ENCODE measurements around the gene MRPL45.

Gene MRPL45

GRCh38 chr17:38324772-38325171 lies 27.8 kb downstream of the MRPL45 start:
- no peak for DNase-seq (ENCODE audit: low read depth in 2 of 2, low spot score in 1 of 2)

- DNase-seq (ENCODE audit: low read depth in 2 of 2, low spot score in 1 of 2), result no peak
Measured at GRCh38 chr17:38325221-38325851, 28.4 kb downstream of the MRPL45 start.

GRCh38 chr17:38326996-38327792 lies 30.2 kb downstream of the MRPL45 start:
- no peak for DNase-seq (ENCODE audit: low read depth in 2 of 2, low spot score in 1 of 2)

DNA sequence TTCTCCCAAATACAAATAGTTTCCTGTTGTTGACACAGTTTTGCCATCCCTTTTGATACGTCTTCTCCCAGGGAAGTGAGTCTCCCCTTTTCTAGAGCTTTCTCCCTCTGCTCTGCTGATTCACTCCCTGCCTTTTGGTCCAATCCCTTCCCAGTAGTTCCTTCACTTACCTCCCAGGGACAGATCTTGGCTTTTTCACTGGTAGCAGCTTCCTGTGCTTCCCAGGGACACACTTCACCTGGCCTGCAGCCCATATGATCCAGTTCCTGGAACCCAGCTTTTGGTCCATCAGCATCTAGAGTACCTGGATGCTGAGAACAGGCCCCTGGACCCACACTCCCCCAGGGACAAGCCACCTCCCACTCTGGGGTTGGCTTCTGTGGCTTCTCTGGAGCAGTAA lies 31.0 kb downstream of the MRPL45 start:
- no peak for DNase-seq (ENCODE audit: low read depth in 2 of 2, low spot score in 1 of 2)

GRCh38 chr17:38328620-38329019 lies 31.7 kb downstream of the MRPL45 start:
- DNase-seq (ENCODE audit: low read depth in 2 of 2, low spot score in 1 of 2), result no peak

GRCh38 chr17:38329284-38329683 lies 32.3 kb downstream of the MRPL45 start:
- DNase-seq (ENCODE audit: low read depth in 2 of 2, low spot score in 1 of 2), result no peak

DNA sequence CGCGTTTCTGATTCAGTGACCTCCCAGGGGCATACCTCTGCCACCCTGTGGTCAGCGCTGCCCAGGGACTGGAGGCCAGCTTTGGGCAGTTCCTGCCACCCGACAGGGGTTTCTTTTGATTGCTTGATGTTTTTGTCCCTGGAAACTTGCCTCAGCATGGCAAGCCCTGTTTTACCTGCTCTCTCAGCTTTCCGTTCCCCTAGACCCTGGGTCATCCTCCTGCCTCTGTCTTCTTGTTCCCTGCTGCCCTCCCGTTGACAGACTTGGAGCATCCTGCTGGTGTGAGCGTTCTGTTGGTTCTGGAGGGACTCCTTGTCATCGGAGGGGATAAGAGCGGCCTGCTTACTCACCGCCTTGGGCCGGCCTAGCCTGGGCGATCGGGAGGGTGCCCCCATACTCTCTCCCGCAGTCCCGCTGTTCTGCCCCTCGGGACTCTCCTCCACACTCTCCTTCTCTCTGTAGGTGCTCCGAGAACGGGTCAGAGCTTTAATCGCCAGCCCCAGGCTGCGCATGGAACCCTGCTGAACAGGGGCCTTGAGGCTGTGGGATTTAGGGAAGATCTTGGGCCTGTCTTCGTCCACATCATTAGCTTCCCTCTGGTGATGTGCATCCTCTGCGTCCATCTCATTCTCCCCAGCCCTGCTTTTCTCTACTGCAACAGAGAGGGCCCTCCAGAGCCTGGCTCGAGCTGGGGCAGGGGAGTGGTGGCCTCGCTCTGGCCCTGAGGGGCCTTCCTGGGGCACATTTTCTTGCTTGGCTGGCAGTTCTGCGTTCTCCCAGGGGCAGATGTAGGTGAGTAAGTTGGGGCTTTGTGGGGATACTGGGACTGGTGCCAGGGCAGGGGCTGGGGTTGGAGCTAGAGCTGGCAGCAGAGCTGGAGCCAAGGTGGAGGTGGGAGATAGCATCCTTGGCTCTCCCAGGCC lies 33.1 kb downstream of the MRPL45 start:
- no peak for DNase-seq (ENCODE audit: low read depth in 2 of 2, low spot score in 1 of 2)

DNA sequence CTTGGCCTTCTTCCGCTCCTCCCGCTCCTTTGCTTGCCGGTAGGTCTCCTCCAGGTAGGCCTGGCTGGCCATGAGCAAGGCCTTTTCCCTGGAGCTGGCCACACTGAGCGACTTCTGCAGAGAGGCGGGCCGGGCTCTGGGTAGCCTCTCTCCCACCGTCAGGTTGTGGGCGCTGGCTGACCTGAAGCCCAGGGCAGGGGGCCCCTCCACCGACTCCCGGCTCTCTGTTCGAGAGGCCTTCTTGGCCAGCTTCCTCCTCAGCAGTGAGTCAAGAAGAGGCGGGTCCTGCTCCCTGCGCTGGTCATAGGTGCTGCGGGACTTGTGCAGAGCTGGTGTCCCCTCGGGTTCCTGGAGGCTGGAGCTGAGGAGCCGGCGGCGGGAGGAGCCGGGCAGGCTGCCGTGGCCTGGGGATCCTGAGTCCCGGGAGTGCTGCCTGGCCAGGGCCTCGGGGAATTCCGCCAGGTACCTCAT lies 34.0 kb downstream of the MRPL45 start:
- no peak for DNase-seq (ENCODE audit: low read depth in 2 of 2, low spot score in 1 of 2)

DNA sequence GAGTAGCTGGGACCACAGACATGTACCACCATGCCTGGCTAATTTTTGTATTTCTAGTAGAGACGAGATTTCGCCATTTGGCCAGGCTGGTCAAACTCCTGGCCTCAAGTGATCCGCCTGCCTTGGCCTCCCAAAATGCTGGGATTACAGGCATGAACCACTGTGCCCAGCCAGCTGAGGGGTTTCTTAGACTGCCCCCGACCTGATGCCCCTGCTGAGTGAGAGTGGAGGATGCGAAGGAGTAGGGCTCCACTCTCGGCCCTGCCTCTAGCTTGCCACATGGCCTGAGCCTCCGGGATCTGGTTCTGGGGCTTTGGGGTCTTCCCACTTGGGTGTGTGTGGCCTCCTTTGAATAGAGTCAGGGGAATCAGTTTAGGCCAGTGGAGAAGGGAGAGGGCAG lies 35.8 kb downstream of the MRPL45 start:
- DNase-seq (ENCODE audit: low read depth in 2 of 2, low spot score in 1 of 2), result no peak

- DNase-seq (ENCODE audit: low read depth in 2 of 2, low spot score in 1 of 2), result no peak
Measured at GRCh38 chr17:38333635-38334295, 36.8 kb downstream of the MRPL45 start.

- no peak for DNase-seq (ENCODE audit: low read depth in 2 of 2, low spot score in 1 of 2)
Measured at GRCh38 chr17:38334480-38335364, 37.8 kb downstream of the MRPL45 start.

DNA sequence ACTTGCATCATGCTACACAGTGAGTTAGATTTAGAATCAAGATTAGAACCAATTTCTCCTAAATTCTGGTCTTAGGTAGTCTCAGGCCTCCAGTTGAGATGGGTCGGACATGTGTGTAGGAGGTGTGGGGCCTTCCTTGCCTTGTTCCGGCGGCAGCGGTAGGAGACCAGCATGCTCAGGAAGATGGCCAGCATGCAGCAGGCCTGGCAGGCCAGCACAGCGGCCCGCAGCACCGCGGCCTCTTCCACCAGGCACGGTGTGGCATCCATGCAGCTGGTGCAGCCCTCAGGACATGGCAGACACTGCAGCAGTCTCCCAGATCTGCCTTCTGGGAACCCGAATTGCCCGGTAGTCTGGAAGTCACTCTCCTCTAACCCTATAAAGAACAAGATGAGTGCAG lies 39.9 kb downstream of the MRPL45 start:
- DNase-seq (ENCODE audit: low read depth in 2 of 2, low spot score in 1 of 2), result no peak

DNA sequence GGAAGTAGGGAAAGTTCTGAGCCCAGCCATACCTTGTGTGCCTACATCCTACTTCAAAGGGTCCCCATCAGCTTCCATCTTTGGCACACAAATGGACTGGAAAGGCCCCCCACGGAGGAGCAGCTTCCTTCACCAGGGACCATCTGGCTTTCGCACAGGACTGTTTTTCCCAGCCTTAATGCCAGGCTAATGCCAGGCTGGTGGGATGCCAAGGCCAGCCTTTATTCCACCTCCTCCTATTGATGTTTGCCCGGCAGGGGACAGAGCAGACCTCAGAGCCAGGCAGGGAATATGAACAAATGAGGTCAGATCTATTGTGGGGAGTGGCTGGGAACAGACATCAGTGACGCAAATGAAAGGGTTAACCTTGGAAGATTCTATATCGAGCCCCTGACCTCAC lies 41.1 kb downstream of the MRPL45 start:
- no peak for DNase-seq (ENCODE audit: low read depth in 2 of 2, low spot score in 1 of 2)

DNA sequence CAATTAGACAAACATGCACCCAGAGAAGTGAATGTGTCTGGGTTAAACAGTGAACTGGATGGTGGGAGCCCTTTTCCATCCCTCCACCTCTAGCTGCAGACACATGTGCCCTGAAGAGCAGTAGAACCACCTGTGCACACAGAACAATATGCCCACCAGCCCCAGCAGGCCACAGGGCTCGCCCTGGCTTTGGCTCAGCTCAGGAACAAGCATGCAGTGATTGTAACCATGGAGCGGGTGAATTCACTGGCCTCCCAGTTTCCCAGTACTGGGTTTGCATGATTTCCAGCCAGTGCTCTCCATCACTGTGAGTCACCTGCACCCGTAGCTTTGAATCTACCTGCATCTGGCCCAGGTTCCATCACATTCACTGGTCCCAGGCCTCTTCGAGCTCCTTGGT lies 41.6 kb downstream of the MRPL45 start:
- DNase-seq (ENCODE audit: low read depth in 2 of 2, low spot score in 1 of 2), result no peak

DNA sequence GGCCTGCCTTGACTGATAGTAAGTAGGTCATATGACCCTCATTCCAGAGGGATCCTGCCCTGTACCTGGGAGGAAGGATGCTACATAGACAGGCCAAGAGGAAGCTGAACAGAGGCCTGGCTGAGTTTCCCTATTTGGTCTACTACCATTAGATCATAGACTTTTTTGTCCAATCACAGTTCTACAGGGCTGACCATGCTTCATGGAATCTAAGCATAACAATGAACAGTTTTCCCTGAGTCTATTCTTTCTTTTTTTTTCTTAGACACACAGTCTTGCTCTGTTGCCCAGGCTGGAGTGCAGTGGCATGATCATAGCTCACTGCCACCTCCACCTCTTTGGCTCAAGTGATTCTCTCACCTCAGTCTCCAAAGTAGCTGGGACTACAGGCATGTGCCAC lies 42.9 kb downstream of the MRPL45 start:
- DNase-seq (ENCODE audit: low read depth in 2 of 2, low spot score in 1 of 2), result no peak

DNA sequence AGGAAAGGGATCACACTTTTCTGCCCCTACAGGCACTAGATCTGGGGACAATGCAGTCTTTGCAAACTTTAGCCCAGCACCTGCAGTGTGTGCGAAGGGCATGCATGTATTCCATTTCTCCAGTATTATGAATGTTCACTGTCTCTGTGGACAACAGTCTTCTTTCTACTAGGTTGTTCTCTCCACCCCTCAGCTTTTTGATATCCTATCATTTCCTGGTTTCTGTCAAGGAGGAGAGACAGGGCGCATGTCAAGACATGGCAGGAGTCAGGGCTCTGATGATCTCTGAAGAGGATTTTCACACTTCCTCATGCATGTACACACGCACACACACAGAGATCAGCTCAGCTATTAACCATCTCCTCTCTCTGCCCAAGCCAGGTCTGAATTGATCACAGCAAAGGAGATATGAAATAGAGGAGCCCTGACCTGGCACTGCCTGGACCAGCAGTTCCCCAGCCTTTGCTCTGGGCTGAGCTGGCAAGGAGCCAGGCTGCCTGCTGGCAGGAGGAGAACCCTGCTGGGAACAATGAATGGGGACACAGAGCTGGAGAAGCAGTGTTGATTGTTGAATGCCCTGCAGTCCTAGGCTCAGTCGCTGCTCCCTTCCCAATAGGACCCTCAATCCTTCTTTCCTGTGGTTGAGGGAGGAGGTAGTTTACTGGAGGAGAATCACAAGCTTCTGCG lies 44.2 kb downstream of the MRPL45 start:
- DNase-seq (ENCODE audit: low read depth in 2 of 2, low spot score in 1 of 2), result no peak

GRCh38 chr17:38342886-38343607 lies 46.1 kb downstream of the MRPL45 start:
- DNase-seq (ENCODE audit: low read depth in 2 of 2, low spot score in 1 of 2), result no peak

GRCh38 chr17:38343608-38344419 lies 46.8 kb downstream of the MRPL45 start, which contains the start of gene GPR179:
GPR179 (minus strand) TSS chr17:38343956; CDS start chr17:38343789, 167 bp downstream.
- DNase-seq (ENCODE audit: low read depth in 2 of 2, low spot score in 1 of 2), result no peak

Data from stimulated activated CD8-positive, alpha-beta memory T cell treated with anti-CD3 and anti-CD28 coated beads, Interleukin-4, amount 100 ng/mL, for 1 hour (primary cell).